ENCODE results near the gene ZNF232.

Gene ZNF232

DNA sequence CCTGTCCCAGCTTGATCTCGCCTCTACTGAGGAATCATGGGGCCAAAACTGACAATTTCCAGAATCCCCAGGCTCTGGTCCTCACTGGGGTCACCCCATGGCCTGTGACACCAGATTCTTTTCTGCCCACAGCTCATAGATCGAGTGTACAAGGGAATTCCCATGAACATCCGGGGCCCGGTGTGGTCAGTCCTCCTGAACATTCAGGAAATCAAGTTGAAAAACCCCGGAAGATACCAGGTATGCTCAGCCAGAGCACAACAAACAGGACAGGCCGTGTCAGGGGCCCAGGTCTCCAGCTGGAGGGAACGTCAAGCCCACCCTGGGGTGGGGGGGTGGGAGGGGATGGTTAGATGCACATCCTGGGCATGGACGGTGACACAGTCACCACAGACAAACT is 21.6 kb upstream of the ZNF232 start:
- TF ChIP-seq MAX (IDR thresholded peaks at IDR 0.05) (no peak), YY1 (IDR thresholded peaks at IDR 0.05; ENCODE audit: low read depth) (no peak), NFIC (IDR thresholded peaks at IDR 0.05) (no peak), TEAD4 (IDR thresholded peaks at IDR 0.05) (no peak), TAF1 (IDR thresholded peaks at IDR 0.05; ENCODE audit: low read depth) (no peak), CREB1 (IDR thresholded peaks at IDR 0.05; ENCODE audit: low read depth) (no peak), CEBPB (IDR thresholded peaks at IDR 0.05) (no peak), RAD21 (IDR thresholded peaks at IDR 0.05; ENCODE audit: low read depth) (no peak)
- TF ChIP-seq, protein P1, sequence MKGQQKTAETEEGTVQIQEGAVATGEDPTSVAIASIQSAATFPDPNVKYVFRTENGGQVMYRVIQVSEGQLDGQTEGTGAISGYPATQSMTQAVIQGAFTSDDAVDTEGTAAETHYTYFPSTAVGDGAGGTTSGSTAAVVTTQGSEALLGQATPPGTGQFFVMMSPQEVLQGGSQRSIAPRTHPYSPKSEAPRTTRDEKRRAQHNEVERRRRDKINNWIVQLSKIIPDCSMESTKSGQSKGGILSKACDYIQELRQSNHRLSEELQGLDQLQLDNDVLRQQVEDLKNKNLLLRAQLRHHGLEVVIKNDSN (IDR thresholded peaks at IDR 0.05), result no peak

- no peak for TF ChIP-seq ZBTB7A (IDR thresholded peaks at IDR 0.05; ENCODE audit: low read depth)
- TF ChIP-seq EGR1 (IDR thresholded peaks at IDR 0.05), result no peak
- no peak for TF ChIP-seq CREB1 (IDR thresholded peaks at IDR 0.05; ENCODE audit: low read depth)
- TF ChIP-seq EP300 (IDR thresholded peaks at IDR 0.05; ENCODE audit: borderline replicate concordance), result no peak
- TF ChIP-seq TEAD4 (IDR thresholded peaks at IDR 0.05), result no peak
- TF ChIP-seq, protein P1 (IDR thresholded peaks at IDR 0.05), result no peak
- TF ChIP-seq REST (IDR thresholded peaks at IDR 0.05; ENCODE audit: low read depth), result no peak
- no peak for TF ChIP-seq TCF12 (IDR thresholded peaks at IDR 0.05; ENCODE audit: low read depth)
- no peak for TF ChIP-seq MAX (IDR thresholded peaks at IDR 0.05)
- no peak for TF ChIP-seq NFIC (IDR thresholded peaks at IDR 0.05)
- TF ChIP-seq FOXM1 (IDR thresholded peaks at IDR 0.05; ENCODE audit: borderline replicate concordance, low read depth), result no peak
- no peak for TF ChIP-seq RAD21 (IDR thresholded peaks at IDR 0.05; ENCODE audit: low read depth)
- no peak for TF ChIP-seq YY1 (IDR thresholded peaks at IDR 0.05; ENCODE audit: low read depth)
- TF ChIP-seq TAF1 (IDR thresholded peaks at IDR 0.05; ENCODE audit: low read depth), result no peak
Observed at GRCh38 chr17:5131146-5131715, 19.6 kb upstream of the ZNF232 start.

- TF ChIP-seq TCF12 (IDR thresholded peaks at IDR 0.05; ENCODE audit: low read depth) (no peak), ZBTB7A (IDR thresholded peaks at IDR 0.05; ENCODE audit: low read depth) (no peak), CREB1 (IDR thresholded peaks at IDR 0.05; ENCODE audit: low read depth) (no peak), TEAD4 (IDR thresholded peaks at IDR 0.05) (no peak), TAF1 (IDR thresholded peaks at IDR 0.05; ENCODE audit: low read depth) (no peak)
Observed at GRCh38 chr17:5128905-5129535, 17.3 kb upstream of the ZNF232 start.

- TF ChIP-seq EP300 (IDR thresholded peaks at IDR 0.05; ENCODE audit: borderline replicate concordance), result no peak
- no peak for TF ChIP-seq MAX (IDR thresholded peaks at IDR 0.05)
- TF ChIP-seq TCF12 (IDR thresholded peaks at IDR 0.05; ENCODE audit: low read depth), result no peak
Observed at GRCh38 chr17:5127910-5128309, 16.2 kb upstream of the ZNF232 start.

DNA sequence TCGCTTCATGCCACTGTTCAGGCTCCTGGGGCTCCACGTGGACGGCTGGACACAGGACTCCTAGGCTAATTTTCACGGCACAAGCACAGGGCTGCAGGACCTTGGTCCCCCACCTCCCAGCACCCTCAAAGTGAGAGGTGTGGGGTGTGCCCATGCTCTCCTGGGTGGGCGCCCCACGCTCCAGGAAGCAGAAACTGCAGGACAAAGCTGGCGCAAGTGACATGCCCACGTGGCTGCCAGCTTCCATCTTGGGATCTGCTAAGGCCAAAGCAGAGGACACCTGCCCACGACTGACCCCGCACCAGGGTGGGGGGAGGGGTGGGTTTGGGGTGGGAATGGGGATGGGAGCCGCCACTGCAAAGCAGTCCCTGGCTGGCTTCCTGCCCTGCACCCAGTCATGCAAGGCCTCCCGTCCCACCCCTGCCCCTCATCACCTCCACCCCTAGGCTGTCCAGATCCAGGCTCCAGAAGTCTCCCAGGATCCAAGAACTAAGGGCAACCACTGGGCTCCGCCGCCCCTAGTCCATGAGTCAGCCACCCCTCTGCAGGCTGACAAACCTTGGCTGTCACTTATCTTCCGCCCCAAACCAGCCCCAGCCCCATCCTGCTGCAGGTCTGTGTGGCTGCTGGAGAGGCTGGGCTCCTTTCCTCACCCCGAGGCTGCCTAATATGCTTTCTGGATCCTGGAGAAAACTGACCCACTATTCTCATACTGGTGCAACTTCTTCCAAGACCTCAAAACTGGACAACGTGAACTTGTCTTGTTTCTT is 15.2 kb upstream of the ZNF232 start:
- no peak for TF ChIP-seq EGR1 (IDR thresholded peaks at IDR 0.05)
- TF ChIP-seq REST (IDR thresholded peaks at IDR 0.05; ENCODE audit: low read depth), result no peak
- no peak for TF ChIP-seq TAF1 (IDR thresholded peaks at IDR 0.05; ENCODE audit: low read depth)
- no peak for TF ChIP-seq TCF12 (IDR thresholded peaks at IDR 0.05; ENCODE audit: low read depth)
- TF ChIP-seq RAD21 (IDR thresholded peaks at IDR 0.05; ENCODE audit: low read depth), result no peak
- no peak for TF ChIP-seq YY1 (IDR thresholded peaks at IDR 0.05; ENCODE audit: low read depth)
- no peak for TF ChIP-seq ZBTB7A (IDR thresholded peaks at IDR 0.05; ENCODE audit: low read depth)
- TF ChIP-seq CEBPB (IDR thresholded peaks at IDR 0.05), result no peak
- no peak for TF ChIP-seq MAX (IDR thresholded peaks at IDR 0.05)
- TF ChIP-seq TEAD4 (IDR thresholded peaks at IDR 0.05), result no peak

Measured in Ishikawa (cell line).